AG09319 (cell line): ENCODE results near the gene IFI16.

ENCODE experiments used
- DNase-seq: peaks from one replicate; pipeline ENCODE4 v3.0.0-alpha.2; 2010; ENCODE audit warnings: low read depth; ENCODE audit errors: extremely low read depth
- CTCF ChIP-seq: IDR thresholded peaks from 2 replicates; pipeline ENCODE4 v1.5.1; 2011; ENCODE audit warnings: low read depth, mild to moderate bottlenecking, inconsistent platforms, low read length, moderate library complexity

IFI16 gene

GRCh38 chr1:159058751-159059150 is 49.0 kb downstream of the IFI16 start:
- DNase-seq, result no peak
- TF ChIP-seq CTCF, result no peak

- DNase-seq, result no peak
- no peak for TF ChIP-seq CTCF
These were observed 55.4 kb downstream of the IFI16 start for GRCh38 chr1:159065106-159065505.

DNA sequence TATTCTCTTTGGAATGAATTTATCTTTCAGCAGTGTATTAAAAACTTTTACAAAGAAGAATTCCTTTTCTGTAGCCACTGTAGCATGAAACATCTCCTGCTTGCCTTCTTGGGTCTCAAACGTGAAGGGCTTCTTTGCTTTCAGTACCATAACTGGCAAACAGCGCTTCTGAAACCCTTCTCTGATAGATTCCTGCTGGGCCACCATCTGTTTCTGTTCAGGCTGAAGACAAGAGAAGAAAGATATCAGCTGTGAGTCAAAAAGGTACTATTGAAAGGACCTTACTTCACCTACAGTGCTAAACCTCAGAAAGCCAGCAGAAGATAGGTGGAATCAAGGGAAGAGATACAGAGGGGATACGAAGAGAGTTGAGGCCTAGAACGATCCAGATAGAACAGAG is 56.4 kb downstream of the IFI16 start:
- no peak for TF ChIP-seq CTCF
- no peak for DNase-seq

- DNase-seq, result no peak
- TF ChIP-seq CTCF, result no peak
These were observed 58.3 kb downstream of the IFI16 start for GRCh38 chr1:159067699-159068621.

- DNase-seq, result no peak
- TF ChIP-seq CTCF, result no peak
These were observed 59.2 kb downstream of the IFI16 start for GRCh38 chr1:159068886-159069285.

DNA sequence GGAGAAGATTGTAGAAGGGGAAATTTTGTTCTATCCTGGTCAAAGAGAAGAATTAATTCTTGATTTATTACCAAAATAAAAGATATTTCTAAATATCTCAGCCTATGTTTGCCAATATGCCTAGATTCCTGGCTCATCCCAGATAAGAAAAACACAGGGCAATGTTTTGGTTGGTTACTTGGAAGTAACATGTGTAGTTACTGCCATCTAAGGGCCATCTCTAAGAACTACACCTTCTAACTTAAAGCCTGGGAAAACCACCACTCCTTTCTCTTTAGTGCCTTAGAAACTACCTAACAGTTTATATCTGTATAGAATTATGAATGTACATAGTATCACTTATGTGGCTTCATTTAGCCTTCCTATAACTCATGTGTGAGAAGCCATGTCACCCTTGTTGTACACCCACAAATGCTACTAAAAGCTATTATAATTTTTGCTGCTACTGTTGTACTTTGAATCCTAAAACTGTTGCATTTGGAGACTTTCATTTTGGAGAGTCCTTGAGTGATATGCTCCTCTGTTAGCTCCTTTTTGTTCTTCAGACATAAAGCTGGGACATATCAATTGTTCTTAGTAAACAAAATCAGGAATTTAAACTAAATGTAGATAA is 62.4 kb downstream of the IFI16 start:
- peak; percentile 56 for DNase-seq

More for the DNA sequence above, 62.4 kb downstream of the IFI16 start:
- TF ChIP-seq CTCF, result peak; percentile 67
